Peyer's patch (tissue), 4 donors: ENCODE results near the gene IGFBP5. TPM values are rescaled to one million over a fixed set of nuclear protein-coding genes. Genes with fewer than 3 reads are reported as not detected.

Experiments
- DNase-seq, 3 donors: peaks; one replicate each; pipeline ENCODE4 v3.0.0-alpha.2; 2017 to 2019
- H3K27ac ChIP-seq, 4 donors: fragments of 200-600 bp; sonication (generic); one replicate each; pipeline ENCODE4 v1.5.1; 2016 to 2019
- H3K27me3 ChIP-seq, 2 donors: fragments of 200-600 bp; sonication (generic); one replicate each; pipeline ENCODE4 v1.5.1; 2019
- H3K36me3 ChIP-seq, 3 donors: fragments of 200-600 bp; sonication (generic); one replicate each; pipeline ENCODE4 v1.5.1; 2016 to 2019
- H3K4me1 ChIP-seq, 4 donors: fragments of 200-600 bp; sonication (generic); one replicate each; pipeline ENCODE4 v1.5.1; 2016 to 2019
- H3K4me3 ChIP-seq, 4 donors: fragments of 200-600 bp; sonication (generic); 1 replicate in 3 of 4; 2 replicates in 1 of 4; pipeline ENCODE4 v1.5.1; 2016 to 2019; ENCODE audit warnings: mild to moderate bottlenecking in 1 of 4
- H3K9me3 ChIP-seq, 4 donors: fragments of 200-600 bp; sonication (generic); one replicate each; pipeline ENCODE4 v1.5.1; 2016 to 2019; ENCODE audit warnings: mild to moderate bottlenecking in 1 of 4
- POLR2A ChIP-seq, 2 donors: fragments of 450-650 bp; IDR thresholded peaks; one replicate each; pipeline ENCODE4 v1.5.1; 2017; ENCODE audit warnings: antibody characterized with exemption in 2 of 2, mild to moderate bottlenecking in 2 of 2, moderate library complexity in 2 of 2
- total RNA-seq, 4 donors: library from RNA; depleted of rRNA; stranded (reverse); fragments of >200 nt; gene quantifications; one replicate each; pipeline ENCODE4 v1.1.0, GENCODE V29; 2016
- TF ChIP-seq, protein P1 (sequence below), 6 experiments: fragments of 450-650 bp in 4 of 6; fragments of 200-600 bp in 2 of 6; sonication (generic) in 1 of 6; IDR thresholded peaks; one replicate each; pipeline ENCODE4 v1.5.1; 2017 to 2019; ENCODE audit warnings: antibody characterized with exemption in 6 of 6, mild to moderate bottlenecking in 3 of 6, moderate library complexity in 1 of 6

IGFBP5 gene
- total RNA-seq, 4 donors from 2014 or later: 41.5 to 183 (median 75.0) TPM

DNA sequence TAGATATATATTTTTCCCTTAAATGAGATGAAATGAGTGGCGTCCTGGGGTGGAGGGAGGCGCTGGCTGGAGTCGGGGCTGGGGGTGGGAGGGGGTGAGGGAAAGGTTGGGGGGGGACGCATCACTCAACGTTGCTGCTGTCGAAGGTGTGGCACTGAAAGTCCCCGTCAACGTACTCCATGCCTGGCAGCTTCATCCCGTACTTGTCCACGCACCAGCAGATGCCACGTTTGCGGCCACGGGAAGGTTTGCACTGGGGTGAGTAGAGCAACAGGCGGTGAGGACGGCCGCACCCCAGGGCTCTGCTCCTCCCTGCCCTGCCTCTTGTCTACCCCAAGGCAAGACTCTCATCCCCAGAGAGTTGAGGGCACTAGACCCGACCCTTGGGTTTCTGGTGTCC is 18.7 kb downstream of the IGFBP5 start:
- H3K27me3 ChIP-seq: no peaks in the 10 kb centered on the region
- peaks cover 0 to 18% (median 0%) of the 10 kb centered on the region in 4 donors for H3K4me1 ChIP-seq
- no peak overlapping the region for H3K4me3 ChIP-seq
- H3K9me3 ChIP-seq: no peaks in the 10 kb centered on the region
- peaks cover 0 to 34% (median 0%) of the 10 kb centered on the region in 3 donors for H3K36me3 ChIP-seq
- no peak for DNase-seq
- H3K27ac ChIP-seq: no peak overlapping the region
- TF ChIP-seq, protein P1, sequence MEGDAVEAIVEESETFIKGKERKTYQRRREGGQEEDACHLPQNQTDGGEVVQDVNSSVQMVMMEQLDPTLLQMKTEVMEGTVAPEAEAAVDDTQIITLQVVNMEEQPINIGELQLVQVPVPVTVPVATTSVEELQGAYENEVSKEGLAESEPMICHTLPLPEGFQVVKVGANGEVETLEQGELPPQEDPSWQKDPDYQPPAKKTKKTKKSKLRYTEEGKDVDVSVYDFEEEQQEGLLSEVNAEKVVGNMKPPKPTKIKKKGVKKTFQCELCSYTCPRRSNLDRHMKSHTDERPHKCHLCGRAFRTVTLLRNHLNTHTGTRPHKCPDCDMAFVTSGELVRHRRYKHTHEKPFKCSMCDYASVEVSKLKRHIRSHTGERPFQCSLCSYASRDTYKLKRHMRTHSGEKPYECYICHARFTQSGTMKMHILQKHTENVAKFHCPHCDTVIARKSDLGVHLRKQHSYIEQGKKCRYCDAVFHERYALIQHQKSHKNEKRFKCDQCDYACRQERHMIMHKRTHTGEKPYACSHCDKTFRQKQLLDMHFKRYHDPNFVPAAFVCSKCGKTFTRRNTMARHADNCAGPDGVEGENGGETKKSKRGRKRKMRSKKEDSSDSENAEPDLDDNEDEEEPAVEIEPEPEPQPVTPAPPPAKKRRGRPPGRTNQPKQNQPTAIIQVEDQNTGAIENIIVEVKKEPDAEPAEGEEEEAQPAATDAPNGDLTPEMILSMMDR (IDR thresholded peaks at IDR 0.05): no peak
- TF ChIP-seq POLR2A (IDR thresholded peaks at IDR 0.05): no peak

DNA sequence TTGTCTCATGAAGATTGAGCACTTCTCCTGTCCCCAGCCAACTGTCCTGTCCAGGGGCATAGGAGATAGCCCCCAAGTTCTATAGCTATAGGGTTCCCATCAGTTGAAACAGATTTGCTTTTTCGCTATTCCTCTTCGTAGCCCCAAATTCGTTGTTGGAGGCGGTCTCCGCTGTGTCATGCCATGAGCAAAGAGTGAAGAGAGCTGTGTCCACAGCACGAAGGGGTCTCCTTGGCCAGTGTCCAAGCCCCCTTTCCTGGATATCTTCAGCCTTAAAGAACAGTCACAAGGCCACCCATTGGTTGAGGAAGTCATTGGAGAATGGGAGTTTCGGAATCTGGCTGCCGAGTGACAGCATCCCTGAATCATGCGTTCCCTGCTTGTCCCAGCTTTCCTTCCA is 21.0 kb downstream of the IGFBP5 start:
- no peak overlapping the region for H3K27ac ChIP-seq
- no peaks in the 10 kb centered on the region for H3K9me3 ChIP-seq
- DNase-seq: no peak
- H3K4me3 ChIP-seq: no peak overlapping the region
- H3K4me1 ChIP-seq: peaks cover 0 to 4% (median 0%) of the 10 kb centered on the region in 4 donors
- H3K27me3 ChIP-seq: no peaks in the 10 kb centered on the region
- H3K36me3 ChIP-seq: peaks cover 0 to 34% (median 0%) of the 10 kb centered on the region in 3 donors
- no peak for TF ChIP-seq POLR2A (IDR thresholded peaks at IDR 0.05)
- TF ChIP-seq, protein P1 (IDR thresholded peaks at IDR 0.05): no peak

DNA sequence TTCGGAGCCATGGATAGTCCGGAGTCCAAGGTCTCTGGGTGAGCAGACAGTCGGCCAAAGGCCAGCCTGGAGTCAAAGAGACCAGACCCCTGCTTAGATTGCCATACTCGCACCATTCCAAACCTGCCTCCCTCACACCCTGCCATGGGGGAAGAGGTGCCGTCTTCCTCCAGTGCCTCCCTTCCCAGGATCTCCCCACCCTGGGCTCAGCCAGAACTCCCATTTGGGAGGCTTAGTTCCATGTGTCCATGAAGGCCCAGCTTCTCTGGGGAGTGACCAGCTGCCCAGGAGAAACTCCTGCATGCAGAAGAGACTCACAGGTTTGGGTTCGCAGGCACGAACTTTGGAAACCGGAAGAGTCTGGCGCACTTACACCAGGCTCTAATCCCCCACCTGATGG is 21.7 kb downstream of the IGFBP5 start:
- Histone ChIP-seq H3K27ac (no peak overlapping the region), H3K9me3 (no peaks in the 10 kb centered on the region), H3K4me3 (no peak overlapping the region), H3K4me1 (no peaks in the 10 kb centered on the region), H3K36me3 (peaks cover 0 to 29% (median 0%) of the 10 kb centered on the region in 3 donors), H3K27me3 (no peaks in the 10 kb centered on the region)
- TF ChIP-seq POLR2A (IDR thresholded peaks at IDR 0.05): no peak
- TF ChIP-seq, protein P1 (IDR thresholded peaks at IDR 0.05): no peak
- DNase-seq: no peak

DNA sequence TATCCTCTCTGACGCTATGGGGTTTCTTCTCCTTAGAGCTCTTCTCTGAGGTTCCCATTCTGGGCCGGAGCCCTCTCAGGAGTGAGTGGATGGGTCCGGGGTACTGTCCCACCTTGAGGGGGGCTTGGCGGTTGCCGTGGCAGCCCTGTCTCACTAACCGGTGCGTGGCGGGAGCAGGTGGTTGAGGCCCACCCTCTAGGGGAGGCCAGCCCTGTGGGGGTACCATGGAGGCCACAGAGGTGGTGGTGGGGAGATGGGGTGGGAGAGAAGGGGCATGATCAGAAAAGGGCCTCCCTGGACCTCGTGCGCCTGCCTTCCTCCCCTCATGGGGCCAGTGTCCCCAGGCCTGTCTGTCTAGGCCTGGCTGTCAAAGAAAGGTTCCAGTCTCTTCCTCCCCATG is 22.3 kb downstream of the IGFBP5 start:
- H3K27ac ChIP-seq: no peak overlapping the region
- no peaks in the 10 kb centered on the region for H3K9me3 ChIP-seq
- peaks cover 0 to 23% (median 0%) of the 10 kb centered on the region in 3 donors for H3K36me3 ChIP-seq
- no peak overlapping the region for H3K4me3 ChIP-seq
- no peak for DNase-seq
- no peaks in the 10 kb centered on the region for H3K4me1 ChIP-seq
- no peaks in the 10 kb centered on the region for H3K27me3 ChIP-seq
- TF ChIP-seq, protein P1 (IDR thresholded peaks at IDR 0.05): no peak
- TF ChIP-seq POLR2A (IDR thresholded peaks at IDR 0.05): no peak

DNA sequence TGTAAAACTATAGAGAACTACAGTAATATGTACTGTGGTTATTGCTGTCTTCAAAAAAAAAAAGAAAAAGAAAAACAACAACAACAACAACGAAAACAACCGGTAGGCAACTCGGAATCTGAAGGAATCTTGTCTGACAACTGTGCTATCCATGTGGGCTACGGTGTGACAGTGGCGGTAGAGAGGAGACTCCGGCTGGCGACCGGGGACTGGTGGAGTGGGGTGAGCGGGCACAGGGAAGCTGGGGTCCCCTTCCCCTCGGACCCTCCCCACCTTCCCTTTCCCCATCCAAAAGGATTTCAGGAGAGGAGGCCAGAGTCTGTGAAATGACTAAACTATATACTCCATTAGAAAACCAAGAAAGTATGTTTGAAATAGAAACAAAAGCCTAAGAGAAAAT is 22.9 kb downstream of the IGFBP5 start:
- peaks cover 0 to 17% (median 0%) of the 10 kb centered on the region in 3 donors for H3K36me3 ChIP-seq
- H3K27me3 ChIP-seq: no peaks in the 10 kb centered on the region
- TF ChIP-seq POLR2A (IDR thresholded peaks at IDR 0.05): no peak
- TF ChIP-seq, protein P1 (IDR thresholded peaks at IDR 0.05): no peak
- DNase-seq: no peak
- no peaks in the 10 kb centered on the region for H3K4me1 ChIP-seq
- H3K27ac ChIP-seq: no peak overlapping the region
- no peaks in the 10 kb centered on the region for H3K9me3 ChIP-seq
- no peak overlapping the region for H3K4me3 ChIP-seq
